Gastroesophageal sphincter (tissue), 3 donors: ENCODE data around the gene PEMT.

Experiments used
- CTCF ChIP-seq, 4 experiments: fragments of 200-600 bp in 2 of 4; fragments of 450-650 bp in 2 of 4; sonication (generic) in 1 of 4; IDR thresholded peaks; one replicate each; pipeline ENCODE4 v1.5.1; 2017 to 2019; ENCODE audit warnings: antibody characterized with exemption in 4 of 4, mild to moderate bottlenecking in 2 of 4, moderate library complexity in 2 of 4
- POLR2A ChIP-seq, 2 donors: fragments of 450-650 bp; IDR thresholded peaks; one replicate each; pipeline ENCODE4 v1.6.1; 2017; ENCODE audit warnings: antibody characterized with exemption in 2 of 2, mild to moderate bottlenecking in 2 of 2, moderate library complexity in 1 of 2

- TF ChIP-seq POLR2A (IDR thresholded peaks at IDR 0.05) (no peak), CTCF (IDR thresholded peaks at IDR 0.05) (no peak)
These were observed 107.0 kb downstream of the PEMT start for GRCh38 chr17:17484451-17484899.
